Vagina (tissue), 2 donors: ENCODE measurements around the gene TIGD3. TPM values are rescaled to one million over a fixed set of nuclear protein-coding genes. Genes with fewer than 3 reads are reported as not detected.

Source experiments
- DNase-seq, 2 donors: peaks; one replicate each; pipeline ENCODE4 v3.0.0-alpha.2; 2017; ENCODE audit errors: extremely low spot score in 2 of 2
- H3K27ac ChIP-seq: fragments of 200-600 bp; sonication (generic); one replicate; pipeline ENCODE4 v1.5.1; 2019
- H3K27me3 ChIP-seq: fragments of 200-600 bp; sonication (generic); one replicate; pipeline ENCODE4 v1.5.1; 2019
- H3K36me3 ChIP-seq, 2 donors: fragments of 200-600 bp; sonication (generic); one replicate each; pipeline ENCODE4 v1.5.1; 2017 to 2019
- H3K4me1 ChIP-seq: fragments of 200-600 bp; sonication (generic); one replicate; pipeline ENCODE4 v1.5.1; 2019
- H3K4me3 ChIP-seq, 2 donors: fragments of 200-600 bp; sonication (generic); 1 replicate in 1 of 2; 2 replicates in 1 of 2; pipeline ENCODE4 v1.5.1; 2016 to 2019
- H3K9me3 ChIP-seq: fragments of 200-600 bp; sonication (generic); one replicate; pipeline ENCODE4 v1.5.1; 2019
- POLR2A ChIP-seq, 2 donors: fragments of 450-650 bp; IDR thresholded peaks; one replicate each; pipeline ENCODE4 v1.6.1; 2017; ENCODE audit warnings: antibody characterized with exemption in 2 of 2, mild to moderate bottlenecking in 2 of 2, moderate library complexity in 2 of 2
- POLR2AphosphoS5 ChIP-seq, 2 donors: sonication (generic); formaldehyde crosslinking; IDR thresholded peaks; one replicate each; pipeline ENCODE4 v1.9.0; 2017; ENCODE audit warnings: antibody characterized with exemption in 2 of 2, mild to moderate bottlenecking in 2 of 2, low read depth in 1 of 2; ENCODE audit not compliant: insufficient read depth in 1 of 2
- intact Hi-C: fragments of 100-400 bp; cut with DNase I; formaldehyde crosslinking; loops from one replicate; pipeline ENCODE4 v1.15.1; 2023
- total RNA-seq: library from RNA; depleted of rRNA; stranded (reverse); fragments of >200 nt; gene quantifications from one replicate; pipeline ENCODE4 v1.2.3, GENCODE V29; 2016
- TF ChIP-seq, protein P1 (sequence below), 3 experiments: fragments of 450-650 bp in 2 of 3; fragments of 200-600 bp in 1 of 3; sonication (generic) in 1 of 3; IDR thresholded peaks; one replicate each; pipeline ENCODE4 v1.5.1; 2017 to 2019; ENCODE audit warnings: antibody characterized with exemption in 3 of 3, mild to moderate bottlenecking in 2 of 3, moderate library complexity in 2 of 3

Gene TIGD3
- total RNA-seq, 1 donor from 2014 or later: not detected

DNA sequence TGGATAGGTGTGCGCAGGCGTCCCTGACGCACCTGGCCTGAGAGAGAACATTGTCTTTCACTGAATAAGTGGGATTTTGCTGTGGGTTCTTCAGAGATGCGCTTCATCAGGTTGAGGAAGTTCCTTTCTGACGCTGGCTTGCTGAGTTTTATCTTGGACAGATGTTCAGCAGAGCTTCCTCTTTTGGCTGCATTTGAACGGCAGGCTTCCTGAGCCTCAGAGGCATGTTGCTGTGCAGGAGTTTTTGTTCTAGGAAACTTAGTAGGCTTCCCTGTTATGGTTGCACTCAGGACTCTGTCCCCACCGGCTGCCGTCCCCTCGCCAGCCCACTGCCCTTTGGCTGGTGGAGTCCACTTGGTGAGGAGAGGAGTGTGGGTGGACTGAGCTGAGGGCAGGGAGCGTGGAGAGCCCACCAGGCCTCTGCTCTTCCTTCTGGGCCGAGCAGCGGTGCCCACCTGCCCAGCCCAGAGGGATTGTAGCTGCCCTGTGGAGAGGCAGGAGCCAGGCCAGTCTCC, 49.1 kb downstream of the TIGD3 start:
- Histone ChIP-seq H3K4me3 (no peak overlapping the region), H3K36me3 (peaks cover 0 to 77% of the 10 kb centered on the region in 2 donors), H3K27me3 (no peaks in the 10 kb centered on the region), H3K4me1 (peaks cover 4% of the 10 kb centered on the region), H3K27ac (no peak overlapping the region), H3K9me3 (no peaks in the 10 kb centered on the region)
- intact Hi-C loops: no loop called here
- no peak for TF ChIP-seq POLR2AphosphoS5 (IDR thresholded peaks at IDR 0.05; ENCODE audit: insufficient read depth in 1 of 2, low read depth in 1 of 2)
- TF ChIP-seq, protein P1, sequence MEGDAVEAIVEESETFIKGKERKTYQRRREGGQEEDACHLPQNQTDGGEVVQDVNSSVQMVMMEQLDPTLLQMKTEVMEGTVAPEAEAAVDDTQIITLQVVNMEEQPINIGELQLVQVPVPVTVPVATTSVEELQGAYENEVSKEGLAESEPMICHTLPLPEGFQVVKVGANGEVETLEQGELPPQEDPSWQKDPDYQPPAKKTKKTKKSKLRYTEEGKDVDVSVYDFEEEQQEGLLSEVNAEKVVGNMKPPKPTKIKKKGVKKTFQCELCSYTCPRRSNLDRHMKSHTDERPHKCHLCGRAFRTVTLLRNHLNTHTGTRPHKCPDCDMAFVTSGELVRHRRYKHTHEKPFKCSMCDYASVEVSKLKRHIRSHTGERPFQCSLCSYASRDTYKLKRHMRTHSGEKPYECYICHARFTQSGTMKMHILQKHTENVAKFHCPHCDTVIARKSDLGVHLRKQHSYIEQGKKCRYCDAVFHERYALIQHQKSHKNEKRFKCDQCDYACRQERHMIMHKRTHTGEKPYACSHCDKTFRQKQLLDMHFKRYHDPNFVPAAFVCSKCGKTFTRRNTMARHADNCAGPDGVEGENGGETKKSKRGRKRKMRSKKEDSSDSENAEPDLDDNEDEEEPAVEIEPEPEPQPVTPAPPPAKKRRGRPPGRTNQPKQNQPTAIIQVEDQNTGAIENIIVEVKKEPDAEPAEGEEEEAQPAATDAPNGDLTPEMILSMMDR (IDR thresholded peaks at IDR 0.05): no peak
- TF ChIP-seq POLR2A (IDR thresholded peaks at IDR 0.05): no peak
- DNase-seq: no peak

DNA sequence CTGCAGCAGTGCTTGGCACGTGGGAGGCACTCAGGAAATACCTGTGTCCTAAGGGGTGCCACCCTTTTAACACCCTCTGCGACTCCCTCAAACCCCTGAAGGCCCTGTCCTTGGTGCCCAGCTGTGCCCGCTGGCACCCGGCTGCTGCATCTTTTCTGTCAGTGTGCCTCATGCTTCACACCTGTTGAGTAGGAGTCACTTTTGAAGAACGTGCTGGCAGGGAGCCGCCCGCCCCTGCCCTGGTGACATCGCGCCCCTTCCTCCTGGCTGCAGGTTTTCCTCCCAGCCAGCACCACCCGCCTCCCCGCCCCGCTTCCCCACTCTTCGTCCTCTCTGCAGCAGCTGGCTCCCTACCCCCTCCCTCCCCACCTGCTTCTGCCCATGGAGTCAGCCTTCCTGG, 49.7 kb downstream of the TIGD3 start:
- TF ChIP-seq POLR2A (IDR thresholded peaks at IDR 0.05): no peak
- TF ChIP-seq POLR2AphosphoS5 (IDR thresholded peaks at IDR 0.05; ENCODE audit: insufficient read depth in 1 of 2, low read depth in 1 of 2): no peak
- TF ChIP-seq, protein P1 (IDR thresholded peaks at IDR 0.05): no peak

DNA sequence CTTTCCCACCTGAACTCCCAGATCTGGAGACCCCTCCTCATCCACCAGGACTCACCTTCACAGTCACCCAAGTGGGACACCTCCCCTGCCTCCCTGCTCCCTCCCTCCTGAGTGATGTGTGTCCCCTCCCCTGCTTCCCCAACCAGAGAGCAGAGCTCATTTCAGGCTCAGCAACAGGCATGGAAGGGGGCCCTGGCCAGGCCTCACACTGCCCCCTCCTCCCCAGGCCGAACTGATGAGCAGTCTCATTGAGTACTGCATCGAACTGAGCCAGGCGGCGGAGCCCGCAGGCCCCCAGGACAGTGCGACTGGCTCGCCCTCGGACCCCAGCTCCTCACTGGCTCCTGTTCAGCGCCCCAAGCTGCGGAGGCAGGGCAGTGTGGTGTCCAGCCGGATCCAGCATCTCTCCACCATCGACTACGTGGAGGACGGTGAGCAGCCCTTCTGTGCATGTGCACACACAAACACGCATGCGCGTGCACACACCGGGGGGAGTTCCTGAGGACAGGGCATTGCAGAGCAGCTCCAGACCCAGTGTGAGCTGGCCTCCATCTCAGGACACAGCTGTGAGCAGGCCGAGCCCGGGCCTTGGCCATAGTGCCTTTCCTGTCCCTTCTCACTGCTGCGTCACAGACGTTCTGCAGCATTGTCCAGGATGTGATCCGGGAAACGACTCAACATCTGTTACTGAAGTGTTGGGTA, 50.2 kb downstream of the TIGD3 start:
- H3K27me3 ChIP-seq: no peaks in the 10 kb centered on the region
- H3K4me3 ChIP-seq: no peak overlapping the region
- DNase-seq: no peak
- intact Hi-C loops: no loop called here
- peaks cover 0 to 76% of the 10 kb centered on the region in 2 donors for H3K36me3 ChIP-seq
- no peak for TF ChIP-seq POLR2AphosphoS5 (IDR thresholded peaks at IDR 0.05; ENCODE audit: insufficient read depth in 1 of 2, low read depth in 1 of 2)
- TF ChIP-seq POLR2A (IDR thresholded peaks at IDR 0.05): no peak
- TF ChIP-seq, protein P1 (IDR thresholded peaks at IDR 0.05): no peak
- no peaks in the 10 kb centered on the region for H3K9me3 ChIP-seq
- no peak overlapping the region for H3K27ac ChIP-seq
- H3K4me1 ChIP-seq: peaks cover 8% of the 10 kb centered on the region

More for the DNA sequence above, 49.7 kb downstream of the TIGD3 start:
- Histone ChIP-seq H3K9me3 (no peaks in the 10 kb centered on the region), H3K27ac (no peak overlapping the region), H3K4me1 (peaks cover 8% of the 10 kb centered on the region), H3K4me3 (no peak overlapping the region), H3K27me3 (no peaks in the 10 kb centered on the region), H3K36me3 (peaks cover 0 to 76% of the 10 kb centered on the region in 2 donors)
- no peak for DNase-seq
- intact Hi-C loops: no loop called here

Other genes with a start within 250 kb of the TIGD3 start
- 37.6 TPM for gene TM7SF2, start 242.9 kb upstream of the TIGD3 start, total RNA-seq
- gene ZNHIT2, start 237.1 kb upstream of the TIGD3 start, total RNA-seq: 15.7 TPM
- gene FAU, start 232.6 kb upstream of the TIGD3 start, total RNA-seq: 1,228 TPM
- gene MRPL49, start 232.4 kb upstream of the TIGD3 start, total RNA-seq: 43.5 TPM
- 42.5 TPM for gene SYVN1, start 220.2 kb upstream of the TIGD3 start, total RNA-seq
- not detected for gene SPDYC, start 184.5 kb upstream of the TIGD3 start, total RNA-seq
- 302 TPM for gene CAPN1, start 172.8 kb upstream of the TIGD3 start, total RNA-seq
- gene POLA2, start 92.8 kb upstream of the TIGD3 start, total RNA-seq: 9.6 TPM
- 27.7 TPM for gene CDC42EP2, start 39.9 kb upstream of the TIGD3 start, total RNA-seq
- 33.1 TPM for gene DPF2, start 20.9 kb upstream of the TIGD3 start, total RNA-seq
- 2.2 TPM for gene SLC25A45, start 27.9 kb downstream of the TIGD3 start, total RNA-seq
- 53.3 TPM for gene FRMD8, start 31.9 kb downstream of the TIGD3 start, total RNA-seq
- gene NEAT1, start 68.0 kb downstream of the TIGD3 start, total RNA-seq: 857 TPM
- 16,459 TPM for gene MALAT1, start 144.3 kb downstream of the TIGD3 start, total RNA-seq
- 77.3 TPM for gene SCYL1, start 170.3 kb downstream of the TIGD3 start, total RNA-seq
- gene LTBP3, start 203.6 kb downstream of the TIGD3 start, total RNA-seq: 246 TPM
- gene ZNRD2, start 215.7 kb downstream of the TIGD3 start, total RNA-seq: 68.5 TPM
- gene FAM89B, start 217.8 kb downstream of the TIGD3 start, total RNA-seq: 62.4 TPM
- gene EHBP1L1, start 221.3 kb downstream of the TIGD3 start, total RNA-seq: 123 TPM
- 12.0 TPM for gene KCNK7, start 241.0 kb downstream of the TIGD3 start, total RNA-seq